ENCODE measurements around the gene SMARCC2.

DNA sequence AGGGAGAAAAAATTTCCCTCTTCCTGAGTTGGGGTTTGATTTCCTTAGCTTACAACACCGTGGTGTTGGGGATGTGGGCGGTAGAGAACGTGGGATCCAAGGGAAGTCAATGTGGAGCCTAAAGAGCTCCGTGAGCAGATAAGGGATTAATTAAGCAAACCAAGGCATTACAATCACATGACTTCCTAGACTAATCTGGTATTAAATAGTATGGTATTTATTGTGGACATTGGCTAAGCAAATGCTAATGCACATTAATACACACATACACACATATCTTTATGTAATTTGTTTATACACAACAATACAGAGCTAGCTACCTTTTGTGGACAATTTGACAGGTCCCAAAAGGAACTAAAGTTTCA lies 33.2 kb upstream of the SMARCC2 start:
- TF ChIP-seq CTCF (IDR thresholded peaks at IDR 0.05) (no peak), POLR2A (IDR thresholded peaks at IDR 0.05) (no peak), EP300 (IDR thresholded peaks at IDR 0.05) (no peak)

All from tibial nerve (tissue), 4 donors.